G401 (cell line): Measurements from ENCODE around the gene CNOT11. TPM values are rescaled to one million over a fixed set of nuclear protein-coding genes. Genes with fewer than 3 reads are reported as not detected.
A peak's percentile ranks its signal among the peaks of the same experiment; 100 is the strongest.

ENCODE experiments used
- DNase-seq: peaks from one replicate; pipeline ENCODE4 v3.0.0-alpha.2; 2015; ENCODE audit warnings: low spot score
- in situ Hi-C: cut with HindIII; loops from 2 replicates; pipeline ENCODE4 v1.10.0; 2016; ENCODE audit warnings: low sequenced_read_pairs, mixed read lengths
- total RNA-seq: library from RNA; depleted of rRNA; stranded (reverse); fragments of >200 nt; shearing (Covaris generic); gene quantifications from 2 replicates; pipeline ENCODE4 v1.2.3, GENCODE V29; 2014

The CNOT11 gene
- total RNA-seq, 1 experiment from 2014 or later = 89.0 TPM

DNA sequence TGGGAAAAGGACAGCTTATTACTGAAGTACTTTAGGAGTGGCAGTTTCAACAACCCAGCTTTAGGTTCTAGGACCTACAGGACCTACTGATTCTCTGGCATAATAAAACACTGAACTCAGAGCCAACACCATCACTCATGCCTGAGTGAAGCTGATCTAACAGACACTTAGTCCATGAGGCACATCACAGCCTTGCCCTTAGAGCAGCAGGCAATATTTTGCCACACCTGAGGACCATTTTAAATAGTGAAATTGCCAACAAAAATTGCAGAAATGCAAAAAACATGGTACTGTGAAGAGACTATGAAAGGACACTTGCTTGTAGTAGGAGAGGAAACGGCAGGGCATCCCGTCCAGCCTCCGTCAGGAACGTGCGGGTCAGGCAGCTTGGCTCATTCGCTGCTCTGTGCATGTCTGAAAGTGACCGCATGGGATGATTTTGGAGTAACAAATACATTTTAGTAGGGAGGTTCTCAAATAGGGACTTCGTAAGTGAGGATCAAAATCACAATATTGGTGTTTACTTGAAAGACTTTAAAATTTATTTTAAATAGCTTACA, 18.1 kb downstream of the CNOT11 start:
- in situ Hi-C loops = no loop called here
- no peak for DNase-seq

DNA sequence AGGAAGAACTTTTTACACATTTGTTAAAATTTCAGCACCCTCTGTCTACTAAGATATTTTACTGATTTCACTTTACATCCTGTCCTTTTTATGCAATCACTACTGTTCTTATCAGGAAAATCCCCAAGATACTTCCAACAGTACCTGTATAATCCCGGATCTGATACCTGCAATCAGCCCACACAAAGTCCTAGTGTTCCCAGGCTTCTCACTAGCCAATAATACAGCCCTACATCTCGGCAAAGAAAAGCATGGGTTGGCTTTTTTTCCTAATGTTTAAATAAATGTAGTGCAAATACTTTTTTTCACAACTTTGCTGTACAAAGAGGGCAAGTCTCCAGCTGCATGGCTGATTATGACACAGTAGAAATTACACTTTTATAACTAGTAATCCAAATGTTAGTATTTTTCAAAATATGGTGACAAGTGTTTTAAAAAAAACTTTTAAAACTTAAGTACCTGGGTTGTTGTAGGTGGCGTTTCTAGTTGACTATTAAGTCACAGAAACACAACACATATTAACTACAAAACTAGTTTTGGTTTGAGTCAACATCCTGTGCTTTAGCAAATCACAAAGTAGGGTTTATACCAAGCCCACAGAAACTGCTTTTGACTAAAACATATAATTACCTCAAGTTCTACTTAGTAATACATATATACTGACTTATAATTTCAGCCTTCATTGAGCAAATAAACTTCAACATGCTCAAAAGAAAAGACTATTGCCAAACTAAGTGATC, 19.5 kb downstream of the CNOT11 start:
- in situ Hi-C loops = no loop called here
- no peak for DNase-seq

DNA sequence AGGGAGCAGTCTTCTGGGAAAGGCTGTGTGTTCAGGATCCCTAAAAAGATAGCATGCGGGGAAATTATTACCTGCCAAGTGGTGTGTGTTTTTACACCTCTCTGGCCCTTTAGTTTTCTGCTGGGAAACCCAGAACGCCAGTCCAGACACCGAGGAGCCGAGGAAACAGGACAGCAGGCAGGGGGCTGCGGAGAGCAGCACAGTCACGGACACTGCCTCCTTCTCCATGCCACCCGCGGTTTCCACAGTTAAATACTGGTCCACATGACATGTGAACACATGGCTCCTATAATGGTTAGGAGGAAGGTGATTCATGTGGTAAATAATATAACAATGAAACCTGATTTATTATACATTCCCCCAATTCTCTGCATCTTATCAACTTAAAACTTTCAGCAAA, 20.4 kb downstream of the CNOT11 start:
- DNase-seq = no peak
- in situ Hi-C loops = no loop called here

DNA sequence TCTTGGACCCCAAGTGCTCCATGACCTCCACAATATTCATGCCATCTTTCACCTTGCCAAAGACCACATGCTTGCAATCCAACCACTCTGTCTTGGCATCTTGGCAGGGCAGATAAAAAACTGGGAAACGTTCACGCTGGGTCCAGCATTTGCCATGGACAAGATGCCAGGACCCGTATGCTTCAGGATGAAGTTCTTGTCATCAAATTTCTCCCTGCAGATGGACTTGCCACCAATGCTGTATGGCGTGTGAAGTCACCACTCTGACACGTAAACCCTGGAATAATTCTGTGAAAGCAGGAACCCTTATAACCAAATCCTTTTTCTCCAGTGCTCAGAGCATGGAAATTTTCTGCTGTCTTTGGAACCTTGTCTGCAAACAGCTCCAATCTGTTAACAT, 21.5 kb downstream of the CNOT11 start:
- in situ Hi-C loops = no loop called here

GRCh38 chr2:101277111-101277510, 24.4 kb downstream of the CNOT11 start:
- no peak for DNase-seq
- in situ Hi-C loops = no loop called here

More for the DNA sequence above, 21.5 kb downstream of the CNOT11 start:
- peak; percentile 19 for DNase-seq

DNA sequence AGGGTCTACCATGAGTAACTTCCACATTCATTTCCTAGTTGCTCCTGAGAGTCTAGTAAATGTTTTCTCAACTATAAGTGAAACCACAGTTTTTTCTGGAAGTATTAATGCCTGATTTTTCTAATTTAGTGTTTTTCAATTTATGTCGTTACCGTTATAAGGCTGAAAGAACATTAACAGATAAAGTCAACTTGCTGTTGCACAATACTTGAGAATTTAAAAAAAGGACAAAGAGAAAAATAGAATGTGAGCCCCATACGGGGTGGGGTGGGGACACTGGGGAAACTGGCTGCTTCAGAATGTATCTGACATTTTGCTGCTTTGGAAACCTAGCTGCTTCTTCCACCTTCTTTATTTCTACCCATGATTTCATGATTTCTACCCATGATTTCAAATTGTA, 26.2 kb downstream of the CNOT11 start:
- in situ Hi-C loops = no loop called here
- DNase-seq = no peak

GRCh38 chr2:101281482-101281881, 28.8 kb downstream of the CNOT11 start:
- DNase-seq = no peak
- in situ Hi-C loops = no loop called here

DNA sequence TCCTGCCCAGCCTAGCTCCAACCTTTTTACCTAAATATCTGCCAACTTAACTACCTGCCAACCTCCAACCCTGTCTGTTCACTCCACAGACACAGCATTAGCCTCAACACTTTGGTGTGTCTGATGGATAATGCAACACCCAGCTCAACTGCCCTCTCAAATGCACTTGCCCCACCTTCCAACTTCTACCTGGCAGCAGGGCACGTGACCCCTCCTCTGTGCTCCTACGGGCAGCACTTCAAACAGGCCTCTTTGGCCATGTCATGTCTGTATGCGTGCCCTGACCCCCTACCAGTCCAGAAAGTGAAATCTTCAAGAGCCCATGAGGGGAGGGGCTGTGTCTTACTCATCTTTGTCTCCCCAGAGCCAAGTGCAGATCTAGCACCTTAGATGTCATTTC, 30.3 kb downstream of the CNOT11 start:
- in situ Hi-C loops = no loop called here
- DNase-seq = no peak

GRCh38 chr2:101286684-101287083, 34.0 kb downstream of the CNOT11 start:
- DNase-seq = no peak
- in situ Hi-C loops = no loop called here

GRCh38 chr2:101287303-101287702, 34.6 kb downstream of the CNOT11 start:
- in situ Hi-C loops = no loop called here
- no peak for DNase-seq

GRCh38 chr2:101290711-101291110, 38.0 kb downstream of the CNOT11 start:
- in situ Hi-C loops = no loop called here
- no peak for DNase-seq

- in situ Hi-C loops = no loop called here
- no peak for DNase-seq
These were observed 39.3 kb downstream of the CNOT11 start for GRCh38 chr2:101291973-101292372.

DNA sequence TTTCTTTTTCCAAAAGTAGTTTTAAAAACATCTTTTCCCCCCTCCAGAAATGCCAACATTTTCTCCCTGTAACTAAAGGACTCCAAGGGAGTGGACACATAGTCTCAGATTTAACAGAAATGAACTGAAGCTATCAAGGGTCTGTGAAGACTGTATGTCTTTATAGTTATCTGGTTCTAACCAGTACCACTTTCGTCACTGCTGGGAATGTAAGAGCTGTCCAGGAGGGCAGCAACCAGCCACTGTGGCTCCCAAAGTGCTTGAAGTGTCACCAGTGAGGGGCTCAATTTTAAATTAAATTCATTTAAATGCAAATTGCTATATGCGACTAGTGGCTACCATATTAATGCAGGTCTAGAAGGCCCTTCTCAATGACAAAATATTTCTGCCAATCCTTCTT, 40.9 kb downstream of the CNOT11 start:
- in situ Hi-C loops = no loop called here
- no peak for DNase-seq

- in situ Hi-C loops = no loop called here
These were observed 42.2 kb downstream of the CNOT11 start for GRCh38 chr2:101294861-101295260.

DNA sequence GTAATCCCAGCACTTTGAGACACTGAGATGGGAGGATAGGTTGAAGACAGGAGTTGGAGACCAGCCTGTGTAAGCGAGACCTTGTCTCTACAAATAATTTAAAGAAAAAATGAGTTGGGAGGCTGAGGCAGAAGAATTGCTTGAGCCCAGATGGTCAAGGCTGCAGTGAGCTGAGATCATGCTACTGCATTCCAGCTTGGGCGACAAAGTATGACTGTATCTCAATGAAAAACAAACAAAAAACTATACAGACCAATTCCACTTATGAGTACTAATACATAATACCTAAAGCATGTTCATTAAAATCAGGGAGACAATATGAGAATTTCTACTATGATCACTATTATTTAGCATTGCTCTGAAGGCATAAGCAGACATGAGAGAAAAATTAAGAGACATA, 43.2 kb downstream of the CNOT11 start:
- no peak for DNase-seq
- in situ Hi-C loops = no loop called here

More at GRCh38 chr2:101294861-101295260, 42.2 kb downstream of the CNOT11 start:
- no peak for DNase-seq

GRCh38 chr2:101296371-101296770, 43.7 kb downstream of the CNOT11 start:
- in situ Hi-C loops = no loop called here

DNA sequence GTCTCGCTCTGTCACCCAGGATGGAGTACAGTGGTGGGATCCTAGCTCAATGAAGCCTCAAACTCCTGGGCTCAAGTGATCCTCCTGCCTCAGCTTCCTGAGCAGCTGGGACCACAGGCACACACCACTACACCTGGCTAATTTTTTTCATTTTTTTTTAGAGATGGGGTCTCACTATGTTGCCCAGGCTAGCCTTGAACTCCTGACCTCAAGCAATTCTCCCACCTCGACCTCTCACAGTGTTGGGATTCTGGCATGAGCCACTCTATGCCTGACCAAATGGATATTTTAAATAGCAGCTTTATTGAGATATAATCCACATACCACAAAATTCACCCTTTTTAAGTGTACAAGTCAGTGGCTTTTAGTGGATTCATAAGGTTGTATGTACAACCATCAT, 44.7 kb downstream of the CNOT11 start:
- in situ Hi-C loops = no loop called here
- DNase-seq = no peak

More at GRCh38 chr2:101296371-101296770, 43.7 kb downstream of the CNOT11 start:
- no peak for DNase-seq

GRCh38 chr2:101299604-101300003, 46.9 kb downstream of the CNOT11 start:
- in situ Hi-C loops = no loop called here

DNA sequence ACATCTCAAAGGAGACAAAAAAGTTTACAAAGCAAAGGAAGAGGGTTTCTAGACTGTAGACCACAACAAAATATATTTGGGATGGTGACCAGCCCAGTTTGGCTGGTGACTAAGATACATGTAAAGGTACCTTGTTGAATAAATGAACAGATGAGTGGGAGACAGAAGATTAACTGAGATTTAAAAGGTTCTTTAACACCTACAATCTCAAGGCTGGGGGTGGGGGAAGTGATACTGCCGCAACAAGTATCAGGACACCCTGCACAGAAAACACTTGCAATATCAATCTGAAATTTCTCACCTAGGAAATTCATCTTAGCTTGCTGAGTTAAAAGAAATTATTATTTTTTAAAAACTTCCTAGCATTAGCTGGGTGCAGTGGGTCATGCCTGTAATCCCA, 47.5 kb downstream of the CNOT11 start:
- DNase-seq = no peak
- in situ Hi-C loops = no loop called here

More at GRCh38 chr2:101299604-101300003, 46.9 kb downstream of the CNOT11 start:
- DNase-seq = no peak

- DNase-seq = no peak
- in situ Hi-C loops = no loop called here
These were observed 48.1 kb downstream of the CNOT11 start for GRCh38 chr2:101300836-101301235.

DNA sequence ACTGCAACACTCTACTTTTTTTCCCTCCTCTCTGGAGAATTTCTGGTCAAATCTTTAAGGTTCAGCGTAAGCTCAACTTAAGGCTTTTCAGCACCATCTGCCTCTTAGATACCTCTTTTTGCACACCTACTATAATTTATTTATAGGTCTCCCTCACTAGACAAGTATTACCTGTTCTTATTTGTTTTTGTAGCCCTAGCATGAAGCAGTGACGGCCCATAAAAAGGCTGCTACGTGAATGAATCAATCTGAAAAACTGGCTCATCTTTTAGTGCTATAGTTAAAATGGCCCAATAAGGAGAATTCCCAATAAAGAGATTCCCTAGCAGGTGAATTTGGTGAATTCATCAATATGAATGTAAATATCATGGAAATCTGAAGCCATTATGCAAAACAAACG, 49.3 kb downstream of the CNOT11 start:
- DNase-seq = no peak

More for the DNA sequence above, 49.3 kb downstream of the CNOT11 start:
- in situ Hi-C loops = no loop called here
